KOPT-K1 (cell line): ENCODE measurements around the gene DNAAF5.

Experiments
- H3K27ac ChIP-seq: fragments of 200-600 bp; sonication (generic); 2 replicates; pipeline ENCODE4 v1.5.1; 2016; ENCODE audit warnings: antibody characterized with exemption, mild to moderate bottlenecking, low read depth, low read length; ENCODE audit not compliant: poor library complexity, severe bottlenecking
- H3K36me3 ChIP-seq: fragments of 200-600 bp; sonication (generic); 2 replicates; pipeline ENCODE4 v1.5.1; 2017; ENCODE audit warnings: antibody characterized with exemption, mild to moderate bottlenecking, low read length, moderate library complexity; ENCODE audit not compliant: insufficient read depth
- H3K9me3 ChIP-seq: fragments of 200-600 bp; sonication (generic); 2 replicates; pipeline ENCODE4 v1.5.1; 2017; ENCODE audit warnings: antibody characterized with exemption, low read length, mild to moderate bottlenecking; ENCODE audit not compliant: insufficient read depth, poor library complexity, severe bottlenecking

Gene DNAAF5

DNA sequence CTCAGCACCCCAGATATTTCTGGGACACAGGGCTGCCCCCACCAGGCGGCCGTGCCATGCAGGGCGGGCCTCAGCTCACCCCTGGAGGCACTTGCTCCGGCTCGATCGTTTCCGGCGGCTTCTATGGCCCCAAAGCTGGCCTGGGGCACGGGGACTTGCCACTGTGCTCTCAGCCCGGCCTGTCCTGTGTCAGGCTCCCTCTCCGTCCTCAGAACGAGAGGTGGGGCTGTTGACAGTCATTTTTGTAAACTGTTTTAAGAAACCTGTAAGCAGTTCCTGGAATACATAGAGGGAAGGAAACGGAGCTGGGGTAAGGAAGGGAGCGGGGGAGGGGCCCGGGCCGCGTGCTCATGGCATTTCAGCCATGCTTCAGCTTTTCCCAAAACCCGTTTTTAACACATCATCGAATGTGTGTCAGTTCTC is 31.3 kb downstream of the DNAAF5 start:
- Histone ChIP-seq H3K27ac (no peak overlapping the region), H3K9me3 (no peaks in the 10 kb centered on the region)

DNA sequence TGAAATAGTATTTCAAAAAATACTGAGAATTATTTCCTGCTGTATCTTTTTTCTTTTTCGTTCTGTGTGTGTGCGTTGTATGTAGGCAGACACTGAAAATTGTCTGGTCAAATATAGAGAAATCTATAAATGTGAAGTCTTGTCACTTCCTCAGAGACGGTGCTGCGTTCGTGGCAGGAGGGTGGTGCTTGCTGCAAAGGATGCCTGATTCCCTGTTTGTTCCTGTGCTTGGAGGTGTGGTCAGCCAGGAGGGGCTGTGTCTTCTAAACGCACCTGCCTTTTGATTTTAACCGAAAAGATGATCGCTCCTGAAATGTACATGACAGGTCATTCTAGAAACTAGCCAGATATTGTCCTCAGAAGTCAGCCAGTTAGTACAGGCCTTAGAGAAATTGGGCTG is 33.1 kb downstream of the DNAAF5 start:
- H3K9me3 ChIP-seq: no peaks in the 10 kb centered on the region
- no peak overlapping the region for H3K27ac ChIP-seq
- H3K36me3 ChIP-seq: peaks cover 98% of the 10 kb centered on the region

More for the DNA sequence above, 31.3 kb downstream of the DNAAF5 start:
- H3K36me3 ChIP-seq: peaks cover 96% of the 10 kb centered on the region

DNA sequence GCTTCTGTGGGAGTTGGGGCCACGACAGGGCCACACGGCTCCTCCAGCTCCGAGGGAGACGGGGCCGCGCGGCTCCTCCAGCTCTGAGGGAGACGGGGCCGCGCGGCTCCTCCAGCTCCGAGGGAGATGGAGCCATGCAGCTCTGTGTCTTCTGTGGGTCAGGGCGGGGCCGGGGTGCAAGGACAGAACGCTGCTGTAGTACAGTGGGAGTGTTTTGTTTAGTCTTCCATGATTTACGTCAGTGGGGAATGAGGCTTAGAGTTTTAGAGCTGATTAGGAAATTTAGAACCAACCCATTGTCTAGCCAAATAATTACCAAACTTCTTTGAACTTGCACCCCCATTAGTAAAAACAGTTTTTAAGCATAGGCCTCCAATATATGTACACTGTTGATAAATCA is 33.5 kb downstream of the DNAAF5 start:
- Histone ChIP-seq H3K27ac (no peak overlapping the region), H3K36me3 (peaks cover 98% of the 10 kb centered on the region), H3K9me3 (no peaks in the 10 kb centered on the region)

DNA sequence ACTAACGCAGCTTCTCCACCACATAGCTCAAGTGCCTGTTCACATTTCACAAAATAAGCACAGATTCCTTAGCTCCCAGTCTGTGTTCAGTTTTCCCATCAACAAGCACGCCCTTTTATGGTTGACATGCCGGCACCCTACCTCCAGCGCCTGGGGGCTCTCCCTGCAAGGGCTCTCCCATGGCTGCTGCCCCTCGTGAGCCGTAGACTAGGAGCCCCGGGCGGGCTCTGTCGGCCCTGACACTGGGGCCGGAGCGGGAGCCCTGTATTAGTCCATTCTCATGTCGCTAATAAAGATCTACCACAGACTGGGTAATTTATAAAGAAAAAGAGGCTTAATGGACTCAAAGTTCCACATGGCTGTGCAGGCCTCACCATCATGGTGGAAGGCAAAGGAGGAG is 34.6 kb downstream of the DNAAF5 start:
- H3K27ac ChIP-seq: no peak overlapping the region
- no peaks in the 10 kb centered on the region for H3K9me3 ChIP-seq
- H3K36me3 ChIP-seq: peaks cover 98% of the 10 kb centered on the region

- Histone ChIP-seq H3K9me3 (no peaks in the 10 kb centered on the region), H3K36me3 (peaks cover 98% of the 10 kb centered on the region), H3K27ac (no peak overlapping the region)
Observed at GRCh38 chr7:761631-762030, 35.1 kb downstream of the DNAAF5 start.

- no peaks in the 10 kb centered on the region for H3K9me3 ChIP-seq
- no peak overlapping the region for H3K27ac ChIP-seq
- H3K36me3 ChIP-seq: peaks cover 98% of the 10 kb centered on the region
Observed at GRCh38 chr7:762885-763284, 36.4 kb downstream of the DNAAF5 start.

GRCh38 chr7:763762-764161 is 37.3 kb downstream of the DNAAF5 start:
- Histone ChIP-seq H3K36me3 (peaks cover 100% of the 10 kb centered on the region), H3K27ac (no peak overlapping the region), H3K9me3 (no peaks in the 10 kb centered on the region)

GRCh38 chr7:765383-765782 is 38.9 kb downstream of the DNAAF5 start:
- Histone ChIP-seq H3K9me3 (no peaks in the 10 kb centered on the region), H3K27ac (no peak overlapping the region), H3K36me3 (peaks cover 98% of the 10 kb centered on the region)

DNA sequence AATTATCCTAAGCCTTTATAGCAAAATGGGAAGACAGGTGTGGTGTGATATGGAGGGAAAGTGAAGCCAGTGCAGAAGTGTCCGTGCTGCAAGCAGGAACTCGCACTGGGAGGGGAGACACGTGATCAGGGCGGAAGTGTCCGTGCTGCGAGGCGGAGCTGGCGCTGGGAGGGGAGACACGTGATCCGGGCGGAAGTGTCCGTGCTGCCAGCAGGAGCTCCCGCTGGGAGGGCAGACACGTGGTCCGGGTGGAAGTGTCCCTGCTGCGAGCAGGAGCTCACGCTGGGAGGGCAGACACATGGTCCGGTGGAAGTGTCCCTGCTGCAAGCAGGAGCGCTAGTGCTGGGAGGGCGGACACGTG is 41.1 kb downstream of the DNAAF5 start:
- no peaks in the 10 kb centered on the region for H3K9me3 ChIP-seq
- H3K27ac ChIP-seq: no peak overlapping the region
- H3K36me3 ChIP-seq: peaks cover 98% of the 10 kb centered on the region

GRCh38 chr7:767941-768731 is 41.6 kb downstream of the DNAAF5 start:
- Histone ChIP-seq H3K27ac (no peak overlapping the region), H3K9me3 (no peaks in the 10 kb centered on the region), H3K36me3 (peaks cover 96% of the 10 kb centered on the region)

DNA sequence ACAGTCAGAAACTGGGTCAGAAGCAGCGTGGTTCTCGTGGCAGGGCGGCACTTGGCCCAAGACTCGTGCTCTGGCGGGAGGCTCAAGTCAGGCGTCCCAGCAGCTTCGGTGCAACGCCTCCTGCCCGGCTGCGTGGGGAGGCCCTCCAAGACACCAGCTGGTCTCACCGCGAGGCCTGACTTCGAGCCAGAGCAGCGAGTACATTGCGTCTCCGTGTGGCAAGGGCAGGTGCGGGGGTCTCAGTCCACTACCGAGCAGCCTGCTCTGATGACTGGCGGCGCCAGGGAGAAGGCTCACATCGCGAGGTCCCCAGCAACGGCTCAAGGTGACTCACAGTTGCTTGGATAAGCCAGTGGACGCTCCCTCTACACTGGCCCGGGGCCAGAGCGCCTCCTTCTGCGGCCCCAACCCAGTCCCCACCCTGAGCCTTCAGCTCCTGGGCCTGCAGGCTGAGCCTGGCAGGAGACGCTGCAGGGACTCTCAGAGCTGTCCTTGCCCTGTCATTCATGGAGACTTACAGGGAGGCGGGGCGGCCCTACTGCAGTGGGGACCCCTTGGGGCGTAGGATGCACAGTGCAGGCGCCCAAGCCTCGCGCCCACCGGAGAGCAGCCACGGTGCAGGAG is 42.5 kb downstream of the DNAAF5 start:
- H3K9me3 ChIP-seq: no peaks in the 10 kb centered on the region
- no peak overlapping the region for H3K27ac ChIP-seq
- peaks cover 96% of the 10 kb centered on the region for H3K36me3 ChIP-seq

DNA sequence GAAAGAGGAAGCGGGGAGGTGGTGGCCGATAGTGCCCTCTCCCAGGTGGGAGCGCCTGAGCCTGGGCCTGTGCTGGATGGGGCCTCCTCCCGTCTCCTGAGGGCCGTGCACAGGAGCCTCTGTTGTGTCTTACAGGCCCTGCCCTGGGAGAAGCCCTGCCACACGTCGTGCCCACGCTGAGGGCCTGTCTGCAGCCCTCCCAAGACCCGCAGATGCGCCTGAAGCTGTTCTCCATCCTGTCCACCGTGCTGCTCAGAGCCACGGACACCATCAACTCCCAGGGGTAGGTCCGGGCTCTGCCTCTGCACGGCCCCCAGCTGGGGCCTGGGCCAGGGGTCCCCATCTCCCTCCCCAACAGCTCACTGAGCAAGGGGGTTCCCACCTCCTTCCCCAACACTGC is 43.8 kb downstream of the DNAAF5 start:
- peaks cover 96% of the 10 kb centered on the region for H3K36me3 ChIP-seq
- H3K9me3 ChIP-seq: no peaks in the 10 kb centered on the region
- H3K27ac ChIP-seq: no peak overlapping the region

GRCh38 chr7:770741-771166 is 44.3 kb downstream of the DNAAF5 start:
- no peaks in the 10 kb centered on the region for H3K9me3 ChIP-seq
- no peak overlapping the region for H3K27ac ChIP-seq
- peaks cover 96% of the 10 kb centered on the region for H3K36me3 ChIP-seq

- Histone ChIP-seq H3K9me3 (no peaks in the 10 kb centered on the region), H3K27ac (no peak overlapping the region), H3K36me3 (peaks cover 96% of the 10 kb centered on the region)
Observed at GRCh38 chr7:771234-772004, 44.9 kb downstream of the DNAAF5 start.

DNA sequence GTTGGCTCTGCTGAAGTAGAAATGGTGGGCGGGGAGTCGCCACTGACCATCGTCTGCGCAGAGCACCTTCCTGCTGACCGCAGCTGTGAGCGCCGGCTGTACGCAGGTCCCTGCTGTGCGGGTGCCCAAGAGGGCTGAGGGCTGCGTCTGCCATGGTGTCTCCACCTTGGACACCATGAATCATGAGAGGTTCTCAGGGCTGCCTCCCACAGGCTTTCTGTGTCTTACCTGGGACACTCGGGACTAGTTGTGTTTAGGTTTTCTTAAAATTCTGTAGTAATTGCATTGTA is 45.5 kb downstream of the DNAAF5 start:
- Histone ChIP-seq H3K36me3 (peaks cover 96% of the 10 kb centered on the region), H3K27ac (no peak overlapping the region), H3K9me3 (no peaks in the 10 kb centered on the region)
